Nephron progenitor cell (in vitro differentiated cells): Measurements from ENCODE around the gene MICAL1.
"Not testable (repeated sequence)": the region's sequence is repeated elsewhere in the genome, so short reads cannot be mapped to it uniquely, and the experiment has no call there.

Source experiments
- DNase-seq: peaks from one replicate; pipeline ENCODE4 v3.0.0; 2021
- H3K27ac Mint-ChIP-seq: 2 replicates; pipeline ENCODE4 v1.8.0; 2021; ENCODE audit warnings: mild to moderate bottlenecking, moderate library complexity, mixed read lengths
- H3K27me3 Mint-ChIP-seq: 2 replicates; pipeline ENCODE4 v1.8.0; 2021; ENCODE audit warnings: mild to moderate bottlenecking, low read depth, mixed read lengths; ENCODE audit not compliant: poor library complexity
- H3K36me3 Mint-ChIP-seq: 2 replicates; pipeline ENCODE4 v1.8.0; 2021; ENCODE audit warnings: low read depth, mixed read lengths
- H3K4me1 Mint-ChIP-seq: 2 replicates; pipeline ENCODE4 v1.8.0; 2021; ENCODE audit warnings: mixed read lengths
- H3K4me3 Mint-ChIP-seq: 2 replicates; pipeline ENCODE4 v1.8.0; 2021; ENCODE audit warnings: mild to moderate bottlenecking, moderate library complexity, mixed read lengths
- H3K9me3 Mint-ChIP-seq: 2 replicates; pipeline ENCODE4 v1.8.0; 2021; ENCODE audit warnings: mild to moderate bottlenecking, moderate library complexity, mixed read lengths
- TF ChIP-seq, protein P1 (sequence below): fragments of 200-600 bp; sonication (generic); IDR thresholded peaks from 2 replicates; pipeline ENCODE4 v1.5.0; 2021; ENCODE audit warnings: antibody characterized with exemption

Gene MICAL1

DNA sequence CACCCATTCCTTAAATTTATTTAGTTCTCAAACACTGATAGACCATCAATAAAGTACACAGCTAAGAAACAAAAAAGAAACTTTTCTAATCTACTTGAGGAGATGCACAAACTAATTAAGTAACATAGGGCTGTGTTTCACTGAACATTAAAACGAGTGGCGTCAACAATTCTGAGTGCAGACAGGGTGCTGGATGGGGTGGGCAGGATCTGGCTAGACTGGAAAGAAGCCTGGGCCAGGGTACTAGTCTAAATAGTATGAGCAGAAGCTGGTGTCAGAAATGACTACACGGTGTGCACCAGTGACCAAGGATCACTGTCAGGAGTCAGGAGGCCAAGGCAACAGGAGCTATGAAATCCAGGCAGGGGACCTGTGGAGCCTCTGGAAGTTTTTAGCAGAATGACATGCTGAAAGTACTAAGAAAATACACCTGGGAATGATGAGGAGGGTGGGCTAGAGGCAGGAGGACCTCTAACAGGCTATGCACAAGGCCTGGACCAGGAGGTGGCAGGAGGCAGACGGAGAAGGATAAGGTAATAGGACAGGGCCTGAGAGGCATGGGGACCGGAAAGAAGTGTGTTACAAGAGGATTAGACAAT, 14.1 kb upstream of the MICAL1 start:
- no peak for DNase-seq
- no peak overlapping the region for H3K27ac Mint-ChIP-seq
- H3K9me3 Mint-ChIP-seq = no peaks in the 10 kb centered on the region
- no peaks in the 10 kb centered on the region for H3K27me3 Mint-ChIP-seq
- H3K4me1 Mint-ChIP-seq = no peaks in the 10 kb centered on the region
- TF ChIP-seq, protein P1, sequence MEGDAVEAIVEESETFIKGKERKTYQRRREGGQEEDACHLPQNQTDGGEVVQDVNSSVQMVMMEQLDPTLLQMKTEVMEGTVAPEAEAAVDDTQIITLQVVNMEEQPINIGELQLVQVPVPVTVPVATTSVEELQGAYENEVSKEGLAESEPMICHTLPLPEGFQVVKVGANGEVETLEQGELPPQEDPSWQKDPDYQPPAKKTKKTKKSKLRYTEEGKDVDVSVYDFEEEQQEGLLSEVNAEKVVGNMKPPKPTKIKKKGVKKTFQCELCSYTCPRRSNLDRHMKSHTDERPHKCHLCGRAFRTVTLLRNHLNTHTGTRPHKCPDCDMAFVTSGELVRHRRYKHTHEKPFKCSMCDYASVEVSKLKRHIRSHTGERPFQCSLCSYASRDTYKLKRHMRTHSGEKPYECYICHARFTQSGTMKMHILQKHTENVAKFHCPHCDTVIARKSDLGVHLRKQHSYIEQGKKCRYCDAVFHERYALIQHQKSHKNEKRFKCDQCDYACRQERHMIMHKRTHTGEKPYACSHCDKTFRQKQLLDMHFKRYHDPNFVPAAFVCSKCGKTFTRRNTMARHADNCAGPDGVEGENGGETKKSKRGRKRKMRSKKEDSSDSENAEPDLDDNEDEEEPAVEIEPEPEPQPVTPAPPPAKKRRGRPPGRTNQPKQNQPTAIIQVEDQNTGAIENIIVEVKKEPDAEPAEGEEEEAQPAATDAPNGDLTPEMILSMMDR = no peak
- no peak overlapping the region for H3K4me3 Mint-ChIP-seq
- H3K36me3 Mint-ChIP-seq = peaks cover 70% of the 10 kb centered on the region

DNA sequence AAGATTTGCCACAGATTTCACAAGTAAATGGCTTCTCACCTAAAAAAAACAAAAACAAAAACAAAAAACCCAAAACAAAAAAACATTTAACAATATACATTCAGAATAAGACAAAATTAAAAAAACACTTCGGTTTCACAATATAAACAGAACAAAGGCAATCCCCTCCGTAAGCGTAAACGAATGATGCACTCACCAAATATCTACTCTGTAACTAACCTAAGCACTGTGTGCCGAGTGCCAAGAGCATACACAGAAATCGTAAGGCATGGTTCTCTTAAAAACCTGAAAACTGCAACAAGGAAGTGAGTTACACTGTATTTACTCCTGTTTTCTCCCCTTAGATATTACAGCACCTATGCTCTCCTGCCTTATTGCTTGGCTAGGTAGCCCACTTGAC, 12.1 kb upstream of the MICAL1 start:
- Mint-ChIP-seq H3K9me3 (no peaks in the 10 kb centered on the region), H3K27ac (no peak overlapping the region), H3K4me3 (no peak overlapping the region), H3K36me3 (peaks cover 72% of the 10 kb centered on the region), H3K4me1 (no peaks in the 10 kb centered on the region), H3K27me3 (no peaks in the 10 kb centered on the region)
- no peak for DNase-seq
- TF ChIP-seq, protein P1 = no peak

DNA sequence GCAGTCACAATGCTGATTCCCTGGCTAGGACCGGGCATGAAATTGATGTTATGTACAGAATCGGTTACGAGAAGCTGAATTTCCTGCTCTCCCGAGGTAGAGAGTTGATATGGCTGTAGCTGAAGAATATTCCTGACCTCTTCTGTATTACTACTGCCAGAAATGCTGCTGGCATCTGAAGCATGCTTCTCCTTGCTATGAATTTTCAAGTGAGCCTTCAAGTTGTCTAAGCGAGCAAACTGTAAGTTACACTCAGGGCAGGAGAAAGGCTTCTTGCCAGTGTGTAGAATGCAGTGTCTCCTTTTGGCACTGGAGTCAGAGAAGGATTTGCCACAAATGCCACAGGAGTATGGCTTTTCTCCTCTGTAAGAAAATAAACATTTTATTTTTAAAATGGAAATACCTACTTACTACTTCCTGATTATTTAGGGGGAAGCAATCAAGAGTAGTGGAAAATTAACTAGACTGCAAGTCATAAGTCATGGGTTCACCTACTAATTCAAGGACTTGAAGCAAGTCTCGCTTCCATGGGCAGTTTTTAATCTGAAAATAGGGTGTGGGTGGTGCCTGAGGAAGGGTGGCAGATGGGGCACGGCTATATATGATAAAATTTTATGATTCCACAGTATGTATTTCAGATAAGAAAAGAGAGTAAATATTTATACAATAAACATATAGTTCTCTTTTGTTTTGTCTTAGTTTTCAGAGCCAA, 10.8 kb upstream of the MICAL1 start:
- Mint-ChIP-seq H3K4me1 (no peaks in the 10 kb centered on the region), H3K4me3 (no peak overlapping the region)
- TF ChIP-seq, protein P1 = no peak

DNA sequence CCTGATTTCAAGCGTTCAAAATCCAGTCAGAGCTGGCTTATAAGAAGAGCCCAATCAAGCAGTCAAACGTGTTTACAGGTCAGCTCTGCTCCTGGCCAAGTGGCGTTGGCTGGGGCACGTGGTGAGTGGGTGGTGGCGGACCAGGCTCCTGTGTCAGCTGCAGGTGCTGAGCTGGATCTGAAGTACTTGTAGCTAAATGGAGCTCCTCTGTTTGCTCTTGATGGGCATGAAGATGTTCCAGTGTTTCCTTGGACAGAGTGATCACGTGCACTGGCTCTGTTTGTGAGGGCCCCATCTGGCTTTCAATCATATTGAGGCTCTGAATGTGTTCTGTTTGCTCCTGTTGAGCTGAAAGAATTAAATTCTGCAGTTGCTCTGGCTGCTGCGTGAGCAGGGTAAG, 10.2 kb upstream of the MICAL1 start:
- Mint-ChIP-seq H3K4me3 (no peak overlapping the region), H3K27me3 (no peaks in the 10 kb centered on the region), H3K27ac (no peak overlapping the region), H3K4me1 (no peaks in the 10 kb centered on the region), H3K36me3 (peaks cover 74% of the 10 kb centered on the region), H3K9me3 (peaks cover 3% of the 10 kb centered on the region)
- TF ChIP-seq, protein P1 = no peak
- no peak for DNase-seq

More for the DNA sequence above, 10.8 kb upstream of the MICAL1 start:
- DNase-seq = no peak
- no peak overlapping the region for H3K27ac Mint-ChIP-seq
- peaks cover 74% of the 10 kb centered on the region for H3K36me3 Mint-ChIP-seq
- no peaks in the 10 kb centered on the region for H3K27me3 Mint-ChIP-seq
- peaks cover 3% of the 10 kb centered on the region for H3K9me3 Mint-ChIP-seq

DNA sequence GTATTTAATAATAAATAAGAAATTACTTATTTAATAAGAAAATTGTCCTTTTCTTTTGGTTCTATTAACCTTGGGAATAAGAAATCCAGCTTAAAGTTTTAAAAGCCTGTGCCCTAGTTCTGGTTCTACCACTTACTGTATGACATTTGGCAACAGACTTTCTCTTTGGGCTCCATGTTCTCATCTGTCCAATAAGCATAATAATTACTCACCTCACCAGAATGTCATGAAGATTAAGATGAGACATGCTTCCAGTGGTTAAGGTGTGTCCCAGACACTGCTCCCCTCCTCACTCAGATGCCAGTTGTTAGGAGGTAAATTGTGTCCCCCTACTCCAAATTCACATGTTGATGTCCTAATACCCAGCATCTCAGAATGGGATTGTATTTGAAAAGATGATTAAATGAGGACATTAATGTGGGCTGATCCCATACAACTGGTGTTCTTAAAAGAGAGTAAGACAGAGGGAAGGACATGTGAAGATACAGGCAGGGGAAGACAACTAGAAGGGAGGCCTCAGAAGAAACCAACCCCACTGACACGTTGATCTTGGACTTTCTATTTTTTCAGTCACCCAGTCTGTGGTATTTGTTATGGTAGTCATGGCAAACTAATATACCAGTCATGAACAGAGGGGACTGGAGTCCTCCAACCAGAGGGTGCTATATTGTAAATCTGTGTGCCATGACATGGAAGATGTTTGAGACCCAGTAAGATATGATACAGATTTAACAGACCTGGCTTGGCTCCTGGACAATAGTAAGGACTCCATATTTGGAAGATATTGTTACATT, 6.4 kb upstream of the MICAL1 start:
- TF ChIP-seq, protein P1 = no peak

DNA sequence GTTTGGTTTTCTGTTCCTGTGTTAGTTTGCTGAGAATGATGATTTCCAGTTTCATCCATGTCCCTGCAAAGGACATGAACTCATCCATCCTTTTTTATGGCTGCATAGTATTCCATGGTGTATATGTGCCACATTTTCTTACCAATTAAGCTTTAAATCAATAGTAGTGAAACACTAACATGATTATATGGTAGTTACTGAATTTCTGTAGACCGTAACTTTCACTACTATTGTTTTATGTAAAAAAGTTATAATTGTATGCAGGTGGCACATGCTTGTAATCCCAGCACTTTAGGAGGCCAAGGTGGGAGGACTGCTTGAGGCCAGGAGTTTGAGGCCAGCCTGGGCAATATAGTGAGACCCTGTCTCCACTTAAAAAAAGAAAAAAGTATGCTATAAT, 5.6 kb upstream of the MICAL1 start:
- not testable (repeated sequence) for H3K27ac Mint-ChIP-seq, H3K27me3 Mint-ChIP-seq, H3K4me3 Mint-ChIP-seq, DNase-seq, H3K9me3 Mint-ChIP-seq
- H3K4me1 Mint-ChIP-seq = peaks cover 14% of the 10 kb centered on the region
- peaks cover 43% of the 10 kb centered on the region for H3K36me3 Mint-ChIP-seq

More for the DNA sequence above, 6.4 kb upstream of the MICAL1 start:
- H3K27ac Mint-ChIP-seq = no peak overlapping the region
- H3K36me3 Mint-ChIP-seq = peaks cover 50% of the 10 kb centered on the region
- H3K9me3 Mint-ChIP-seq = peaks cover 3% of the 10 kb centered on the region
- peaks cover 6% of the 10 kb centered on the region for H3K4me1 Mint-ChIP-seq
- no peak for DNase-seq
- no peak overlapping the region for H3K4me3 Mint-ChIP-seq
- peaks cover 9% of the 10 kb centered on the region for H3K27me3 Mint-ChIP-seq
